SU-DHL-6 (cell line): ENCODE results near the gene GALNT14.

Source experiments
- H2AFZ ChIP-seq: fragments of 200-600 bp; sonication (generic); 2 replicates; pipeline ENCODE4 v1.6.1; 2014; ENCODE audit warnings: low read depth, mild to moderate bottlenecking, moderate library complexity, mixed read lengths, antibody characterized with exemption, low read length; ENCODE audit not compliant: severe bottlenecking
- H3F3A ChIP-seq: fragments of 200-600 bp; shearing (Covaris generic); 2 replicates; pipeline ENCODE4 v1.6.0; 2016; ENCODE audit warnings: antibody characterized with exemption, mild to moderate bottlenecking; ENCODE audit not compliant: insufficient read depth
- H3K27ac ChIP-seq: fragments of 200-600 bp; sonication (generic); 2 replicates; pipeline ENCODE4 v1.5.1; 2016; ENCODE audit warnings: low read depth, mild to moderate bottlenecking, low read length, moderate library complexity, mixed read lengths
- H3K27me3 ChIP-seq: fragments of 200-600 bp; sonication (generic), shearing (Covaris generic); 2 replicates; pipeline ENCODE4 v1.6.0; 2014; ENCODE audit warnings: mild to moderate bottlenecking, low read length
- H3K36me3 ChIP-seq: fragments of 200-600 bp; sonication (generic); 2 replicates; pipeline ENCODE4 v1.6.1; 2014; ENCODE audit warnings: mild to moderate bottlenecking, low read length, mixed read lengths
- H3K4me2 ChIP-seq: fragments of 300-600, 200-600 bp; shearing (Covaris generic), sonication (generic); 2 replicates; pipeline ENCODE4 v1.6.0; 2014; ENCODE audit warnings: low read length, low read depth, mild to moderate bottlenecking; ENCODE audit not compliant: poor library complexity, severe bottlenecking
- H3K4me3 ChIP-seq: fragments of 200-600 bp; sonication (generic); 2 replicates; pipeline ENCODE4 v1.5.1; 2014; ENCODE audit warnings: antibody characterized with exemption, low read length, mild to moderate bottlenecking, mixed read lengths; ENCODE audit not compliant: insufficient read depth, poor library complexity, severe bottlenecking
- H3K79me2 ChIP-seq: fragments of 200-600 bp; sonication (generic); 2 replicates; pipeline ENCODE4 v1.6.1; 2014; ENCODE audit warnings: mild to moderate bottlenecking, low read length, moderate library complexity; ENCODE audit not compliant: insufficient read depth
- H3K9ac ChIP-seq: fragments of 200-600 bp; sonication (generic); 2 replicates; pipeline ENCODE4 v1.7.0; 2014; ENCODE audit warnings: mild to moderate bottlenecking, low read length
- H3K9me2 ChIP-seq: fragments of 200-600 bp; sonication (generic); replicated peaks from 2 replicates; pipeline ENCODE4 v1.6.1; 2014; ENCODE audit warnings: low read length; ENCODE audit not compliant: insufficient read depth
- H3K9me3 ChIP-seq: fragments of 200-600 bp; sonication (generic); 2 replicates; pipeline ENCODE4 v1.6.1; 2014; ENCODE audit warnings: low read length, mixed read lengths; ENCODE audit not compliant: insufficient read depth
- H4K20me1 ChIP-seq: fragments of 200-600 bp; sonication (generic); 2 replicates; pipeline ENCODE4 v1.6.1; 2014; ENCODE audit warnings: low read depth, mild to moderate bottlenecking, antibody characterized with exemption, low read length, moderate library complexity, mixed read lengths
- EZH2phosphoT487 ChIP-seq: fragments of 200-600 bp; sonication (generic), shearing (Covaris generic); conservative IDR thresholded peaks from 2 replicates; pipeline ENCODE4 v1.6.1; 2018; ENCODE audit warnings: mild to moderate bottlenecking, antibody characterized with exemption, low read length, moderate library complexity, mixed read lengths
- TF ChIP-seq, protein P1 (sequence below): fragments of 200-600 bp; sonication (generic); IDR thresholded peaks from one replicate; pipeline ENCODE4 v1.5.1; 2017; ENCODE audit warnings: antibody characterized with exemption, mild to moderate bottlenecking, low read length, moderate library complexity; ENCODE audit not compliant: insufficient read depth, poor library complexity, severe bottlenecking

GALNT14 gene

DNA sequence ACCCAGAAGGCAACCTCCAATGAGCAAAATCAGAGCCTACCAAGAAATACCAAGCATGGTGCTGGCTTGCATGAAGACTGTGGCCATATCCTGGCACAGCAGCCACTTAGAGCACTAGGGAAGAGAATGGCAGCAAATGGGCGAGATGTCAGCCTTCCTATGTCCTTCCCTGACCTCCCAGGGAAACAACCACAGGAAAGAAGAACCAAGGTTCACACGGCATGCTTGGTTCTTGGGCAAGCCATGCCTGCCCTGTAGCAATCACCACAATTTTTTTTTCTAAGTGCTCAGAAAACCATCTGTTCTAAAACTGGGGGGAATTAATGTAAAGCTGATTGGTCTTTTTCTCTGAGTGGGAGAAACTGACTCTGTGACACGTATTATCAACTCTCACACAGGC lies 27.8 kb downstream of the GALNT14 start:
- Histone ChIP-seq H3K79me2 (no peaks in the 10 kb centered on the region), H3F3A (no peaks in the 10 kb centered on the region), H4K20me1 (no peaks in the 10 kb centered on the region), H3K9me2 (no peaks in the 10 kb centered on the region), H3K36me3 (no peaks in the 10 kb centered on the region), H3K27me3 (no peaks in the 10 kb centered on the region), H3K4me2 (no peak overlapping the region), H3K4me3 (no peak overlapping the region), H3K9ac (no peak overlapping the region), H3K27ac (no peak overlapping the region), H3K9me3 (no peaks in the 10 kb centered on the region), H2AFZ (no peak overlapping the region)
- no peak for TF ChIP-seq EZH2phosphoT487
- TF ChIP-seq, protein P1, sequence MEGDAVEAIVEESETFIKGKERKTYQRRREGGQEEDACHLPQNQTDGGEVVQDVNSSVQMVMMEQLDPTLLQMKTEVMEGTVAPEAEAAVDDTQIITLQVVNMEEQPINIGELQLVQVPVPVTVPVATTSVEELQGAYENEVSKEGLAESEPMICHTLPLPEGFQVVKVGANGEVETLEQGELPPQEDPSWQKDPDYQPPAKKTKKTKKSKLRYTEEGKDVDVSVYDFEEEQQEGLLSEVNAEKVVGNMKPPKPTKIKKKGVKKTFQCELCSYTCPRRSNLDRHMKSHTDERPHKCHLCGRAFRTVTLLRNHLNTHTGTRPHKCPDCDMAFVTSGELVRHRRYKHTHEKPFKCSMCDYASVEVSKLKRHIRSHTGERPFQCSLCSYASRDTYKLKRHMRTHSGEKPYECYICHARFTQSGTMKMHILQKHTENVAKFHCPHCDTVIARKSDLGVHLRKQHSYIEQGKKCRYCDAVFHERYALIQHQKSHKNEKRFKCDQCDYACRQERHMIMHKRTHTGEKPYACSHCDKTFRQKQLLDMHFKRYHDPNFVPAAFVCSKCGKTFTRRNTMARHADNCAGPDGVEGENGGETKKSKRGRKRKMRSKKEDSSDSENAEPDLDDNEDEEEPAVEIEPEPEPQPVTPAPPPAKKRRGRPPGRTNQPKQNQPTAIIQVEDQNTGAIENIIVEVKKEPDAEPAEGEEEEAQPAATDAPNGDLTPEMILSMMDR = no peak

DNA sequence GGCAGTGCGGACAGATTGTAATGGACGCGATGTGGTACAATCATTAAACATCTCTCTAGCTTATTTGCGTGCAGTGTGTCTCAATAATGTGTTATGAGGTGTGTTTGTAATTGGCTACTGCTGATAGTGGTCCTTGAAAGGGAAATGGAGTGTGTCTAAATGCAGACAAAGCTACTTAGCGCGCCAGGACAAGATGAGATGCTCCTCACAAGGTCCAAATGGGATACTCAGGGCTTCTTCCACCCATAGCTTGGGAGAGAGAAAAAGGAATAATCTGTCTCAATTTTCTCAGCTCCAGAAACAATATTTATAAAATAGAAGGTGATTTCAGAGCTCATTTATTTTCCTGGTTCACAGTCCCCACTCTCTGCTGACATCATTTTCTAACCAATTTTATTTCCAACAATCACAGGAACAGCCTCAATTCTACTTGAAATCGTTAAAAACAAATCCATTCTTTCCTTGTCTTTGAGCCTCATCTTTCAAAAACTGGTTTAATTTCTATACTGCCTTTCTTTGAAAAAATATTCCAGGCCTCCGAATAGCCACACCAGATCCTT lies 28.5 kb downstream of the GALNT14 start:
- no peaks in the 10 kb centered on the region for H3K36me3 ChIP-seq
- H3K9me3 ChIP-seq = no peaks in the 10 kb centered on the region
- H2AFZ ChIP-seq = no peak overlapping the region
- H3F3A ChIP-seq = no peaks in the 10 kb centered on the region
- no peak overlapping the region for H3K27ac ChIP-seq
- no peak for TF ChIP-seq EZH2phosphoT487
- TF ChIP-seq, protein P1 = no peak
- no peaks in the 10 kb centered on the region for H3K9me2 ChIP-seq
- H3K9ac ChIP-seq = no peak overlapping the region
- no peaks in the 10 kb centered on the region for H4K20me1 ChIP-seq
- H3K79me2 ChIP-seq = no peaks in the 10 kb centered on the region
- H3K27me3 ChIP-seq = no peaks in the 10 kb centered on the region
- H3K4me3 ChIP-seq = no peak overlapping the region
- no peak overlapping the region for H3K4me2 ChIP-seq

DNA sequence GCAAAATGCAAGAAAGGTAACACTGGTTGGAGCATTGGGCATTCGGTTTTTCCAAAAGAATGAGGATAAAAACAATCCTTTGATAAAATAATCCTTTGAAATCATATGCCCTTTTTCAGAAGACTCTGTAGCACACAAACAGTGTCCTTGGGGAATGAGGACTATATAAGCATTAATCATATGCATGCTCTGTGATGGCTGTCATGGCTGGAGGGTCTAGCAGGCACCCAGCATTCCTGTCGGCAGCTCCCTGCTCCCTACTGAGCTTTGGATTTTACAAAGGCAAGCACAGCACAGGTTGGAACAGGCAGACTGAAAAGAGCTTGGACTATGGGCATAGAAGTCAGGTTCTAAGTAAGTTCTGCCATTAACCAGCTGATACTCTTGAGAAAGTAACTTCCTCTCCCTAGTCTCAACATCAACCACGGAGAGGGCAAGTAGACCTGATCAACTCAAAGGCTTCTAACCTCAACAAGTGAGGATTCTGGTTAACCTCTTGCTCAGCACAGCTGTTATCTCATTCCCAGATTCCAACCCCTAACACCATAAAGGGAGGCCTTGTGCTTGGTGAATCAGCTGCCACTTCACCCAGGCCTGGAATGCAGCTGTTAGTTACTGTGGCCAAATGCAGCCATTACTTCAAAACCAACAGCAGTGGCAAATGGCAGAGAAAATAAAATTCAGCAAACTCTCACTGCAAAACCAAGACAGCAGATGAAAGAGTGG lies 29.5 kb downstream of the GALNT14 start:
- Histone ChIP-seq H3K4me2 (no peak overlapping the region), H3K79me2 (no peaks in the 10 kb centered on the region), H3K9me3 (no peaks in the 10 kb centered on the region), H3K9ac (no peak overlapping the region), H3K9me2 (no peaks in the 10 kb centered on the region), H2AFZ (no peak overlapping the region), H3K27me3 (no peaks in the 10 kb centered on the region), H3K4me3 (no peak overlapping the region), H4K20me1 (no peaks in the 10 kb centered on the region), H3F3A (no peaks in the 10 kb centered on the region), H3K27ac (no peak overlapping the region), H3K36me3 (no peaks in the 10 kb centered on the region)
- TF ChIP-seq EZH2phosphoT487 = no peak
- TF ChIP-seq, protein P1 = no peak
